ENCODE measurements around the gene RPS18. TPM values are rescaled to one million over a fixed set of nuclear protein-coding genes. Genes with fewer than 3 reads are reported as not detected.
"Not testable (repeated sequence)": the region's sequence is repeated elsewhere in the genome, so short reads cannot be mapped to it uniquely, and the experiment has no call there.

Gene RPS18
- total RNA-seq, 6 experiments from 2014 or later = 504 to 932 (median 612) TPM

DNA sequence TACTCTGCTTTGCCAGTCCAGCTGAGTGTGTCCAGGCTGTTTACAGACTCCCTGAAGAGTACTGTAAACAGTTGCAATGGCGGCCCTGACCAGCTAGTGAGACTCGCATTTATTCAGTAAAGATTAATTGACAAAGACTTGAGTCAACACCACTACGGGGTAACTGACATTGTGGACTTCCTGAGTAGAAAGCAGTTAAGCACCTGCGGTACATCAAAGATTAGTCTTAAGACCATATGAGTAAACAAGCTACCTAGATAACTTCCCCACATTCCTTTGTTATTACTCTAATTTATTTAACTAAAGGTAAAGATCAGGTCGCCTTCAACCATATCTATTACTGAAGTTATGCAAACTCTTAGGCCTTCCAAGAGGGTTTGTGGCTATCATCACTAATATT, 12.8 kb upstream of the RPS18 start:
- TF ChIP-seq CTCF (IDR thresholded peaks at IDR 0.05) (no peak), POLR2A (IDR thresholded peaks at IDR 0.05) (no peak)
- no peaks in the 10 kb centered on the region for H3K9me3 ChIP-seq
- no peak overlapping the region for H3K27ac ChIP-seq
- DNase-seq (no peak), ATAC-seq (no peak)
- peaks cover 0 to 34% (median 4%) of the 10 kb centered on the region in 4 donors for H3K36me3 ChIP-seq
- H3K4me1 ChIP-seq = no peaks in the 10 kb centered on the region
- H3K4me3 ChIP-seq = no peak overlapping the region
- no peaks in the 10 kb centered on the region for H3K27me3 ChIP-seq
- intact Hi-C loops (cut with DNase I) = no loop called here
- 90% methylated on average over 5 of the region's 5 CpGs for WGBS (ENCODE audit: insufficient coverage, low coverage, low lambda C conversion rate, missing lambda C conversion rate)

- ATAC-seq; H3K9me3 ChIP-seq; H3K4me1 ChIP-seq; H3K27me3 ChIP-seq; H3K27ac ChIP-seq; DNase-seq; H3K4me3 ChIP-seq; intact Hi-C loops (cut with DNase I): not testable (repeated sequence)
- WGBS (ENCODE audit: insufficient coverage, low coverage, low lambda C conversion rate, missing lambda C conversion rate) = 93% methylated on average over 3 of the region's 3 CpGs
- H3K36me3 ChIP-seq = peaks cover 6 to 56% (median 11%) of the 10 kb centered on the region in 4 donors
Observed at GRCh38 chr6:33262490-33262889, 9.4 kb upstream of the RPS18 start.

GRCh38 chr6:33264015-33264414, 7.9 kb upstream of the RPS18 start:
- ATAC-seq = peak in 1 of 4 donors; percentile 19
- H3K27me3 ChIP-seq = no peaks in the 10 kb centered on the region
- WGBS (ENCODE audit: insufficient coverage, low coverage, low lambda C conversion rate, missing lambda C conversion rate) = 92% methylated on average over 6 of the region's 7 CpGs

GRCh38 chr6:33271117-33271467, 783 bp upstream of the RPS18 start:
- no peak for TF ChIP-seq POLR2A (IDR thresholded peaks at IDR 0.05)
- no peak for TF ChIP-seq CTCF (IDR thresholded peaks at IDR 0.05)
- Histone ChIP-seq H3K27me3 (no peaks in the 10 kb centered on the region), H3K4me3 (peak overlapping the region; percentile 60 to 95 (median 91)), H3K4me1 (peaks cover 1 to 42% (median 18%) of the 10 kb centered on the region in 4 donors), H3K36me3 (peaks cover 6 to 55% (median 14%) of the 10 kb centered on the region in 4 donors), H3K9me3 (no peaks in the 10 kb centered on the region), H3K27ac (peak overlapping the region; percentile 87 to 90 (median 89))
- intact Hi-C loops (cut with DNase I) = no loop called here
- no peak for DNase-seq
- peak in 3 of 4 donors; percentile 7 to 33 (median 15) for ATAC-seq
- 1% methylated on average over 6 of the region's 7 CpGs for WGBS (ENCODE audit: insufficient coverage, low coverage, low lambda C conversion rate, missing lambda C conversion rate)

More at GRCh38 chr6:33264015-33264414, 7.9 kb upstream of the RPS18 start:
- intact Hi-C loops (cut with DNase I) = no loop called here
- H3K27ac ChIP-seq = no peak overlapping the region
- H3K9me3 ChIP-seq = no peaks in the 10 kb centered on the region
- DNase-seq = no peak
- no peak overlapping the region for H3K4me3 ChIP-seq
- H3K4me1 ChIP-seq = no peaks in the 10 kb centered on the region
- H3K36me3 ChIP-seq = peaks cover 6 to 70% (median 14%) of the 10 kb centered on the region in 4 donors
- TF ChIP-seq POLR2A (IDR thresholded peaks at IDR 0.05) (no peak), CTCF (IDR thresholded peaks at IDR 0.05) (no peak)

- DNase-seq = no peak
- Histone ChIP-seq H3K4me1 (peaks cover 2 to 49% (median 21%) of the 10 kb centered on the region in 4 donors), H3K27ac (peak overlapping the region; percentile 56 to 89 (median 58)), H3K27me3 (no peaks in the 10 kb centered on the region), H3K4me3 (peak overlapping the region; percentile 60 to 95 (median 91)), H3K36me3 (peaks cover 0 to 47% (median 10%) of the 10 kb centered on the region in 4 donors), H3K9me3 (no peaks in the 10 kb centered on the region)
- no peak for TF ChIP-seq CTCF (IDR thresholded peaks at IDR 0.05)
- TF ChIP-seq POLR2A (IDR thresholded peaks at IDR 0.05) = no peak
- WGBS (ENCODE audit: insufficient coverage, low coverage, low lambda C conversion rate, missing lambda C conversion rate) = 16% methylated on average over 14 of the region's 22 CpGs
- ATAC-seq = peak; percentile 11 to 44 (median 16)
- intact Hi-C loops (cut with DNase I) = no loop called here
Observed at GRCh38 chr6:33272275-33273128, 627 bp downstream of the RPS18 start.
